OCI-LY1 (cell line): Measurements from ENCODE around the gene HDAC11.
"Not testable (repeated sequence)": the region's sequence is repeated elsewhere in the genome, so short reads cannot be mapped to it uniquely, and the experiment has no call there.

Experiments used
- H2AFZ ChIP-seq: fragments of 200-600 bp; sonication (generic), shearing (Covaris generic); 2 replicates; pipeline ENCODE4 v1.6.0; 2014; ENCODE audit warnings: antibody characterized with exemption, mild to moderate bottlenecking, low read length
- H3F3A ChIP-seq: fragments of 200-600 bp; sonication (generic), shearing (Covaris generic); 2 replicates; pipeline ENCODE4 v1.6.0; 2014; ENCODE audit warnings: mild to moderate bottlenecking, antibody characterized with exemption, low read length, moderate library complexity; ENCODE audit not compliant: insufficient read depth
- H3K27ac ChIP-seq: fragments of 200-600 bp; sonication (generic); 2 replicates; pipeline ENCODE4 v1.5.1; 2014; ENCODE audit warnings: low read length, mixed run types, mild to moderate bottlenecking, low read depth; ENCODE audit not compliant: poor library complexity, severe bottlenecking
- H3K27me3 ChIP-seq: fragments of 200-600 bp; sonication (generic); 2 replicates; pipeline ENCODE4 v1.6.0; 2014; ENCODE audit warnings: antibody characterized with exemption, mild to moderate bottlenecking, low read length, moderate library complexity; ENCODE audit not compliant: insufficient read depth
- H3K36me3 ChIP-seq: fragments of 200-600 bp; sonication (generic); 2 replicates; pipeline ENCODE4 v1.6.1; 2014; ENCODE audit warnings: mild to moderate bottlenecking, antibody characterized with exemption, low read length, moderate library complexity, mixed read lengths; ENCODE audit not compliant: insufficient read depth
- H3K4me1 ChIP-seq: fragments of 200-600 bp; sonication (generic); 2 replicates; pipeline ENCODE4 v1.5.1; 2014; ENCODE audit warnings: mild to moderate bottlenecking, low read length, moderate library complexity; ENCODE audit not compliant: insufficient read depth, severe bottlenecking
- H3K4me2 ChIP-seq: fragments of 200-600 bp; sonication (generic), shearing (Covaris generic); 2 replicates; pipeline ENCODE4 v1.6.1; 2014; ENCODE audit warnings: low read length
- H3K4me3 ChIP-seq: fragments of 200-600 bp; sonication (generic); 2 replicates; pipeline ENCODE4 v1.5.1; 2014; ENCODE audit warnings: low read length, low read depth, mild to moderate bottlenecking, mixed read lengths; ENCODE audit not compliant: poor library complexity, severe bottlenecking
- H3K79me2 ChIP-seq: fragments of 200-600 bp; shearing (Covaris generic); 2 replicates; pipeline ENCODE4 v1.6.1; 2016; ENCODE audit warnings: mixed run types, low read length, mixed read lengths; ENCODE audit not compliant: insufficient read depth
- H3K9ac ChIP-seq: fragments of 200-600 bp; sonication (generic), shearing (Covaris generic); 2 replicates; pipeline ENCODE4 v1.6.1; 2014; ENCODE audit warnings: mild to moderate bottlenecking, low read length, mixed read lengths
- H3K9me2 ChIP-seq: fragments of 200-600 bp; sonication (generic), shearing (Covaris generic); 2 replicates; pipeline ENCODE4 v1.6.1; 2014; ENCODE audit warnings: low read depth, mild to moderate bottlenecking, low read length, mixed read lengths
- H3K9me3 ChIP-seq: fragments of 200-600 bp; shearing (Covaris generic); 2 replicates; pipeline ENCODE4 v1.6.1; 2014; ENCODE audit warnings: low read length, mixed read lengths
- H4K20me1 ChIP-seq: fragments of 200-600 bp; sonication (generic), shearing (Covaris generic); 2 replicates; pipeline ENCODE4 v1.6.0; 2016; ENCODE audit warnings: mild to moderate bottlenecking, low read length; ENCODE audit not compliant: insufficient read depth
- EZH2 ChIP-seq: fragments of 200-600 bp; sonication (generic), shearing (Covaris generic); IDR thresholded peaks from 2 replicates; pipeline ENCODE4 v1.8.0; 2017; ENCODE audit warnings: borderline replicate concordance, mixed run types, mild to moderate bottlenecking, antibody characterized with exemption, low read length, moderate library complexity, mixed read lengths
- TF ChIP-seq, protein P1 (sequence below): fragments of 200-600 bp; sonication (generic), shearing (Covaris generic); IDR thresholded peaks from 2 replicates; pipeline ENCODE4 v1.5.1; 2017; ENCODE audit warnings: mild to moderate bottlenecking, antibody characterized with exemption, low read length, moderate library complexity, mixed read lengths

Gene HDAC11

DNA sequence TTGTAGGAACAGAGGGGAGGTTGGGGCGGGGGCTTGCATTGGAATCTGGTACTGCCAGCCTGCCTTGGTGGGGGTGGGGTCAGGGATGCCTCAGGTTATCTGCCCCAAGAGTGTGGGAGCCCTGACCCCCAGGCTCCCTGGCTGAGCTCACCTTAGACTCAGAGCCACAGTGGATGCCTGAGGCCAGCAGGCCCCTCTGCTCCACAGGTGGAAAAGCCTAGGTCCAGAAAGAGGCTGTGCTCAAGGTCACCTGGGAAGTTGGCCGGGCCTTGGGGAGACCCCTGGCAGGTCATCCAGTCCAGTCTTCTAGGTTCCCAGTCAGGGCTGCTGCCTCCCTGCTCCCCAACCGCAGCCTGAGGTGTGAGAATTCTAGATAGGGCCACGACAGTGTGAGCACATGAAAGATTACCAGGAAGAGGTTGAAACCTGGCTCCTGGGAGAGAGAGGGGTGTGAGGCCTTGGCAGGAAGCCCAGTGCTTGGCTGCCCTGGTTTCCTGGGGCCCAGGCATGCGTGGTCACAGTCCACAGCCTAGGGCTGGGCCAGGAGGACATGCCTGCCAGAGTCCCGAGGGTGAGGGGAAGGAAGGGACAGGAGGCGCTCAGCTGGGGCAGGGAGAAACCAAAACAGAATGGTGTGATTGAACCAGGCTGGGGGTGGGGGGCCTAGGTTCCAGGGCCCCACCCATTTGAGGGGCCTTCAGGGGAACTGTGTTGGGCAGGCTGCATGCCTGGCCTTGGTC lies 4.9 kb downstream of the HDAC11 start:
- no peaks in the 10 kb centered on the region for H4K20me1 ChIP-seq
- no peak overlapping the region for H3K9ac ChIP-seq
- no peaks in the 10 kb centered on the region for H3F3A ChIP-seq
- H2AFZ ChIP-seq, result no peak overlapping the region
- H3K27ac ChIP-seq, result no peak overlapping the region
- no peaks in the 10 kb centered on the region for H3K9me3 ChIP-seq
- 0 out of 2 replicates have a peak, but pooled peaks cover 3% of the 10 kb centered on the region for H3K27me3 ChIP-seq
- TF ChIP-seq EZH2, result no peak
- TF ChIP-seq, protein P1, sequence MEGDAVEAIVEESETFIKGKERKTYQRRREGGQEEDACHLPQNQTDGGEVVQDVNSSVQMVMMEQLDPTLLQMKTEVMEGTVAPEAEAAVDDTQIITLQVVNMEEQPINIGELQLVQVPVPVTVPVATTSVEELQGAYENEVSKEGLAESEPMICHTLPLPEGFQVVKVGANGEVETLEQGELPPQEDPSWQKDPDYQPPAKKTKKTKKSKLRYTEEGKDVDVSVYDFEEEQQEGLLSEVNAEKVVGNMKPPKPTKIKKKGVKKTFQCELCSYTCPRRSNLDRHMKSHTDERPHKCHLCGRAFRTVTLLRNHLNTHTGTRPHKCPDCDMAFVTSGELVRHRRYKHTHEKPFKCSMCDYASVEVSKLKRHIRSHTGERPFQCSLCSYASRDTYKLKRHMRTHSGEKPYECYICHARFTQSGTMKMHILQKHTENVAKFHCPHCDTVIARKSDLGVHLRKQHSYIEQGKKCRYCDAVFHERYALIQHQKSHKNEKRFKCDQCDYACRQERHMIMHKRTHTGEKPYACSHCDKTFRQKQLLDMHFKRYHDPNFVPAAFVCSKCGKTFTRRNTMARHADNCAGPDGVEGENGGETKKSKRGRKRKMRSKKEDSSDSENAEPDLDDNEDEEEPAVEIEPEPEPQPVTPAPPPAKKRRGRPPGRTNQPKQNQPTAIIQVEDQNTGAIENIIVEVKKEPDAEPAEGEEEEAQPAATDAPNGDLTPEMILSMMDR, result no peak
- H3K9me2 ChIP-seq, result no peaks in the 10 kb centered on the region
- peaks cover 5% of the 10 kb centered on the region for H3K4me1 ChIP-seq
- no peaks in the 10 kb centered on the region for H3K36me3 ChIP-seq
- H3K4me2 ChIP-seq, result no peak overlapping the region
- no peak overlapping the region for H3K4me3 ChIP-seq
- no peaks in the 10 kb centered on the region for H3K79me2 ChIP-seq

DNA sequence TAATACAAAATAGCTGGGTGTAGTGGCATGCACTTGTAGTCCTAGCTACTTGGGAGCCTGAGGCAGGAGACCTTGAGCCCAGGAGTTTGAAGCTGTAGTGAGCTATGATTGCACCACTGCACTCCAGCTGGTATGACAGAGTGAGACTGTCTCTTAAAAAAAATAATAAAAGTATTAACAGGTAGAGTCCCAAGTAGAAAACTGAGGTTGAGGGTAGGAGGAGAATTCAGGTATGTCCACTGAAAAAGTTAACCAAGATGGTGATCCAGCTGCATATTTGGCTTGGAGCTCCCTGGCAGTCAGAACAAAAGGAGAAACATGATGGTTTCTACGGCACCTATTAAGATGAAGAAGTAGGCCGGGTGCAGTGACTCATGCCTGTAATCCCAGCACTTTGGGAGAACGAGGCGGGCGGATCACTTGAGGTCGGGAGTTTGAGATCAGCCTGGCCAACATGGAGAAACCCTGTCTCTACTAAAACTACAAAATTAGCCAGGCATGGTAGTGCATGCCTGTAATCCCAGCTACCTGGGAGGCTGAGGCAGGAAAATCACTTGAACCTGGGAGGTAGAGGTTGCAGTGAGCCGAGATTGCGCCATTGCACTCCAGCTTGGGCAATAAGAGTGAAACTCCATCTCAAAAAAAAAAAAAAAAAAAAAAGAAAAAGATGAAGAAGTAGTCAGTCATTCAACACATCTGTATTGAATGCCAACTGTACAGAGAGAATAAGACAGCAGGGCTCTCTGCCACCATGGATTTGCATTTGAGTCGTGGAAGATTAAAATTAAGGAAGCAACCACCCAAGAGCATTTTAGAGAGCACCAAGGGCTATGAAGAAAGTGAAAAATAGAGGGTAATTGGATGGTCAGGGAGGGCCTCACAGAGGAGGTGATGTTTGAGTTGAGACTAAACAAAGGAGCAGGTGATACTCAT lies 5.8 kb downstream of the HDAC11 start:
- not testable (repeated sequence) for H3K4me3 ChIP-seq, H3K9me2 ChIP-seq, H3F3A ChIP-seq, H4K20me1 ChIP-seq, H3K36me3 ChIP-seq, H3K27ac ChIP-seq, H3K9me3 ChIP-seq, H3K4me1 ChIP-seq, H3K9ac ChIP-seq, H2AFZ ChIP-seq, H3K27me3 ChIP-seq, H3K79me2 ChIP-seq, H3K4me2 ChIP-seq

GRCh38 chr3:13487403-13487802 lies 7.3 kb downstream of the HDAC11 start:
- TF ChIP-seq, protein P1, result no peak
- TF ChIP-seq EZH2, result no peak
- Histone ChIP-seq H3K4me2 (no peak overlapping the region), H3K27ac (no peak overlapping the region), H3K4me1 (no peaks in the 10 kb centered on the region), H3K9me3 (no peaks in the 10 kb centered on the region), H3K4me3 (no peak overlapping the region), H3K9ac (no peak overlapping the region), H2AFZ (no peak overlapping the region), H3F3A (no peaks in the 10 kb centered on the region), H3K79me2 (no peaks in the 10 kb centered on the region), H4K20me1 (no peaks in the 10 kb centered on the region), H3K27me3 (no peaks in the 10 kb centered on the region), H3K36me3 (no peaks in the 10 kb centered on the region), H3K9me2 (no peaks in the 10 kb centered on the region)
